GM18505 (cell line): Measurements from ENCODE around the gene KLHL35.

Source experiments
- ATAC-seq: cut with Tn5 transposase; IDR thresholded peaks from one replicate; pipeline ENCODE4 v1.9.1; 2021; ENCODE audit not compliant: unreplicated experiment
- POLR2A ChIP-seq: IDR thresholded peaks from 4 replicates; pipeline ENCODE4 v1.6.1; 2011; ENCODE audit warnings: borderline replicate concordance; ENCODE audit not compliant: insufficient read depth, insufficient read length; ENCODE audit errors: extremely low read depth

Gene KLHL35

DNA sequence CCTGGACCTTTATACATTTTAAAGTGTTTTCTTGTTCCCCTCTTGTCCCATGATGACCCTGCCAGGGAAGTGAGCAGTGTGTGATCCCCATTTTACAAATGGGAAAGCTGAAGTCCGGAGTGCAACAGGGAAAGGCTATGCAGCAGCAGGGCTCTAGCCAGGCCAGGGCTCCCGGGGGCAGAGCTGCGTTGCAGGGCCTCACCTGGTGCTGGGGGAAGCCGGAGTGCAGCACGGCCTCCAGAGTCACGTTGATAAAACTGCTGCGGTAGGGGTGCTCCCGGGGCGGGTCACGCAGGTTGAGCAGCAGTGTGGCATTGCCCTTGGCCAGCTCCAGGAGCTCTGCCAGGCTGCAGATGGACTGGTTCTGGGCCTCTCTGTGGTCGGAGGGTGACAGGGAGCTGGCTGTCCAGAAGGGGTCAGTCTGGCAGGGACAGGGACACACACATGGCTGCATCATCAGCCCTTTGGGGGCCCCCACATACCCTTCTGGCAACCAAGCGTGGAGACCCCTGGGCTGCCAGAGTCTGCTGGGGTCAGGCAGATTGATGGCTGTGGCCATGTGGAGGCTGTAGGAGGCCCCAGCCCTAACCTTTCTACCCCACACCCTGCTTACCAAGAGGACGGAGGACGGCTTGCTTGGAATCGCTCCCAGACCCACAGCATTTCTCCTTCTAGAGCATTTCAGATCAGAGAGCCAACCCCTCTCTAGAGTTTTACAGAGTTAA, 9.3 kb upstream of the KLHL35 start:
- TF ChIP-seq POLR2A = no peak
- no peak for ATAC-seq

- no peak for TF ChIP-seq POLR2A
- no peak for ATAC-seq
Measured at GRCh38 chr11:75441804-75442132, 8.8 kb upstream of the KLHL35 start.

DNA sequence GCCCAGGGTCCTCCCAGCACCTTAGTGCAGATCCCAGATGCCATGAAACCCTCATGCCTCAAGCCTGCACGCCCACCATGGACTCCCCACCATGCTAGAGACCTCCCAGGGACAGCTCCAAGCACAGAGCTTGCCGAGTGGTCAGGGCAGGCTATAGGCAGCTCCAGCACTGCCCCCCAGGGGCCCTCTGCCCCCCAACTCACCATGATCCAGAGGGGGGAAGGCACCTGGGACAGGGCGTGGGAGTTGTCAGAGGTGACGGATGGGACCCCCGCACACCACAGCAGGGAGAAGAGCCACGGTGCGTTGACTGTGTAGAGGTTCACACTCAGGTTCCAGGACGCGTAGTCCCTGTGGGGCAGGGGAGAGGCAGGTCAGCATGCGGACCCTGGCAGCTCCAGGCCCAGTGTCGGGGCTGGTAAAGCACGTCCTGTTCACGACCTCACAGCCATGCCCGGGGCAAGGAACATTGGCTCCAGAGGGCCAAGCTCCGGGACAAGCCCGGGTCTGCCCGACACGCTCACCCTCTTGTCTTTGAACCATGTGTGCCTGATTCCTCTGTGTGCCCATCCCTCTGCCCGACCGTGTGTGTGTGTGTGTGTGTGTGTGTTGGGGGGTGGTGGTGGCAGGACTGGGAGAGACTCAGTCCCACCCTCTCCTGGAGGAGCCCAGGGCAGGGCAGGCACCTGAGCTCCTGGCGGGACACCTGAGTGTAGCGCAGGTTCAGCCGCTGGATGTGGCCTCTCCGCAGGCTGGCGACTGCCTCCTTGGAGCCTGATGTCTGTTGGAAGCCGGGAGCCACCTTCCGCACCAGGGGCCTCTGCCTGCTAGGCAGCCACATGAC, 8.2 kb upstream of the KLHL35 start:
- TF ChIP-seq POLR2A = no peak
- ATAC-seq = no peak

GRCh38 chr11:75439495-75440120, 6.6 kb upstream of the KLHL35 start:
- TF ChIP-seq POLR2A = no peak
- no peak for ATAC-seq

- ATAC-seq = no peak
- TF ChIP-seq POLR2A = no peak
Measured at GRCh38 chr11:75439026-75439425, 6.0 kb upstream of the KLHL35 start.

GRCh38 chr11:75437966-75438659, 5.1 kb upstream of the KLHL35 start:
- TF ChIP-seq POLR2A = no peak
- ATAC-seq = no peak

GRCh38 chr11:75436806-75437205, 3.8 kb upstream of the KLHL35 start:
- TF ChIP-seq POLR2A = no peak
- no peak for ATAC-seq

DNA sequence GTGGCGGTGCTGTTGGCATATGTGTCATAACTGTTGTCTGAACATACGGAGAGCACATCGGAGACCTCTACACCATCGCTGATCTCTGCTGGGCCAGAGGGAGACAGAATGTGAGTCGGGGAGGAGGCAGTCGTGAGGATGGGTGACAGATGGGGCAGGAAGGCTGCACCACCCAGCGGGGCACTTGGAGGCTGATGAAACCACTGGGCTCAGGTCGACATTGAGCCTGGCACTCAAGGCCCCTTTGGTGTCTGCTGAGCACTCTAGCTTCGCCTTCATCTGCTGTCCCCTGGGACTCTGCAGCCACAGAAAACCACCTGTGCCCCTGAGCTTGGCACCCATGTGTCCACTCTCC, 2.5 kb upstream of the KLHL35 start:
- no peak for TF ChIP-seq POLR2A
- ATAC-seq = no peak

DNA sequence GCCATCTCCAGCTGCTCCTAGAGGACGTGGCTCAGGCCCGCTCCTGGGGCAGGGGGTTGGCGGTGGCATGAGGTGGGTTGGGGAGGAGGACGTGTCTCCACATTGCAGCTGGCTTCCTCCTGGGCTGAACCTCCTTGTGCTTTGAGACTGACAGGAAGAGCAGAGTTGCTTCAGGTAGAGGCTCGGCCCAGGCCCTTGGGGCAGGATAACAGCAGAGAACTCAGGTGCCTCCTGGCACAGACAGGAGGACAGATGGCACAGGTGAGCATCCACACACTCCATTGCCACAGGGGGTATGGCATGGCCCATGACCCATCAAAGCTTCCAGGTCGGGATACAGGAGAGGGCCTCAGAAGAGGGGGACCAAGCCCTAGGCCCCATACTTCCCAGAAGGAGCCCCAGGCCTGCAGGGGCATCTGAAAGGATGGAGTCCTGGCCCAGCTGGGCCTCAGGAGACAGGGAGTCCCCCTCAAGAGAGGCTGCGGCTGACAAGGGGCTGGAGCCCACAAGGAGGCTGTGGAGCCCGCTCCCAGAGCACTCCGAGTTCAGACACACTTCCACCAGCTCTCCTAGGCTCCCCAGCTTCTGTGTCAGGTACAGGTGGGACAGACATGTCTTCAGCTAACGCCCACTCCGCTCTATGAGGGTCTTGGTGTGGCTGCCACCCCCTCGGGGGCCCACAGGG, 2.0 kb upstream of the KLHL35 start:
- no peak for ATAC-seq
- no peak for TF ChIP-seq POLR2A

DNA sequence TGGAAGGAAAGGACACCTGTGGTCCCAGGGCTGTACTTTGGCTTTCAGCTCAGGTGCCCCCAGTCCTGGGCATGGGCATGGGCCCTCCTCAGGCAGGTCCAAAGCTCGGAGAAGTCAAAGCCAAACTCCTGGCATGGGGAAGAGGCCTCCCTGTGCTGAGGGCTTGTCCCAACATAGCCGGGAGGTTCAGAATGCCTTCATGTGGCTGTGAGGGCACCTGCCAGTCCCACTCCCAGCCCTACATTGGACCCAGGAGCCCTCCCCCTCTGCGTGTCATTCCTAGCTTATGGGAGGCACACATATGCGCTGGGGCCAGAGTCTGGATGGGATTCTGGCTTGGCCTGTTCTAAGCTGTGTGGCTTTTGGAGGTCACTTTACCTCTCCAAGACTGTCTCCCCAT, 1.0 kb upstream of the KLHL35 start:
- ATAC-seq = no peak
- no peak for TF ChIP-seq POLR2A

DNA sequence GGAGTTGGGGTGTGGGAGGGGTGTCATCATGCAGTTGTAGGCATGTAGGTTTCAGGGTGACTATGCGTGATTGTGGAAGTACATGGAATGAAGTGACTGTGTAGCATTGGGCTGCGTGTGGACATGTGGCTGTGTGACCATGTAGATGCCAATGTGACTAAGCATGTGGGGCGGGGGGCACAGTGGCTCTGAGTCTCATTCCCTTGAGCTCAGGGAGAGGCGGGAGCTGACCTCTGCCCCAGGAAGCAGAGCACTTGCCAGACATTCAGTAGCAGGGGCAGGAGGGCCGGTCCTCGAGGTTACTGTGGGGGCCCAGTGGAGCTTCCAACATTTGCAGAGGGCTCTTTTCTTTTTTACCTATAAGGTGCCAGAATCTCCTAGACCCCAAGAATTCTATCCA, 440 bp upstream of the KLHL35 start:
- no peak for ATAC-seq
- TF ChIP-seq POLR2A = no peak

GRCh38 chr11:75431533-75432525, 1.2 kb downstream of the KLHL35 start:
- no peak for TF ChIP-seq POLR2A
- no peak for ATAC-seq

DNA sequence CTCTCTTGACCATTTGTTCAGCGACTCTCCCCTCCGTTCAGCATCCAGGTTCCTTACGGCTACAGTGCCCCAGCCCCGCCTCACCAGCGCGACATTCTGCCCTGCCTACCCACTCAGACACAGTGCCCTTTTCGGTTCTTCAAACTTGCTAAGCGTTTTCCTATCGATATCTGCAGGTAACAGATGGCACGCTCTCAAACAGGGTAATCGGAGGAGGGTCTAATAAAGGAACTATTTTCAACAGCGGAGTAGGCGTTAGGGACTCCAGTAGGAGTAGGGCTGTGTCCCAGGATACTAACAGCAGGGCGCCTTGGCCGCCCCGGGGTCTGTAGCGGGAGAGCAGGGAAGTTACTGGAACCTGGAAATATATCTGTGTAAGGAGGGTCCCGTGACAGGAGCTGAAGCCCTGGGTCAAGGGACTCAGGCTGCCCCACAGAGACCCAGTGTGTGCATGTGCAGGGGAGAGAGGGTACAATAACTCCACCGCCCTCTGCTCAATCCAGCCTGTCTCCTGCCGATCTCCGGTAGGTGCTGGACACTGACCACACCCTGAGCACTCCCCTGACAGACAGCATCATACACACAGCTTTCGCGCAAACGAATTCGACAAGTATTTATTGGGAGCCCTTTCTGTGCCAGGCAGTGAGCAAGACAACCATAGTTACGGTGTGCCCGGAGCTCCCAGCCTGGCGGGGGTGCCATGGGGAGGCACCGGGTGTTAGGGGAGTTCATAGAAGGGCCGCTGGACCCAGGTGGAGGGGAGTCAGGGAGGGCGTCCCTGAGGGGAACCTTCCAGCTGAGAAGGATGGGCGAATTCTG, 2.1 kb downstream of the KLHL35 start:
- no peak for ATAC-seq
- no peak for TF ChIP-seq POLR2A
